ENCODE measurements around the gene FHOD3. TPM values are rescaled to one million over a fixed set of nuclear protein-coding genes. Genes with fewer than 3 reads are reported as not detected.

Gene FHOD3
- total RNA-seq, 1 donor from 2014 or later = 5.6 TPM

- no peaks in the 10 kb centered on the region for H3K27me3 ChIP-seq
- H3K4me1 ChIP-seq = no peaks in the 10 kb centered on the region
- no peaks in the 10 kb centered on the region for H3K9me3 ChIP-seq
- no peak for DNase-seq (ENCODE audit: extremely low spot score in 2 of 2)
- no peak overlapping the region for H3K4me3 ChIP-seq
- no peak for TF ChIP-seq POLR2AphosphoS5 (IDR thresholded peaks at IDR 0.05; ENCODE audit: insufficient read depth in 1 of 2, low read depth in 1 of 2)
- no peak for TF ChIP-seq CTCF (IDR thresholded peaks at IDR 0.05)
- TF ChIP-seq POLR2A (IDR thresholded peaks at IDR 0.05) = no peak
- H3K36me3 ChIP-seq = no peaks in the 10 kb centered on the region
- H3K27ac ChIP-seq = no peak overlapping the region
- intact Hi-C loops (cut with DNase I) = no loop called here
These were observed 446.9 kb downstream of the FHOD3 start for GRCh38 chr18:36744261-36744876.

GRCh38 chr18:36745219-36745975 is 447.9 kb downstream of the FHOD3 start:
- intact Hi-C loops (cut with DNase I) = no loop called here
- Histone ChIP-seq H3K9me3 (no peaks in the 10 kb centered on the region), H3K4me1 (no peaks in the 10 kb centered on the region), H3K36me3 (no peaks in the 10 kb centered on the region), H3K4me3 (no peak overlapping the region), H3K27ac (no peak overlapping the region), H3K27me3 (no peaks in the 10 kb centered on the region)
- TF ChIP-seq POLR2AphosphoS5 (IDR thresholded peaks at IDR 0.05; ENCODE audit: insufficient read depth in 1 of 2, low read depth in 1 of 2) = no peak
- no peak for DNase-seq (ENCODE audit: extremely low spot score in 2 of 2)

GRCh38 chr18:36752929-36753865 is 455.7 kb downstream of the FHOD3 start:
- Histone ChIP-seq H3K27me3 (no peaks in the 10 kb centered on the region), H3K4me3 (no peak overlapping the region), H3K36me3 (no peaks in the 10 kb centered on the region), H3K27ac (no peak overlapping the region), H3K4me1 (peaks cover 7% of the 10 kb centered on the region), H3K9me3 (no peaks in the 10 kb centered on the region)
- no peak for DNase-seq (ENCODE audit: extremely low spot score in 2 of 2)
- TF ChIP-seq POLR2A (IDR thresholded peaks at IDR 0.05) (no peak), POLR2AphosphoS5 (IDR thresholded peaks at IDR 0.05; ENCODE audit: insufficient read depth in 1 of 2, low read depth in 1 of 2) (no peak), CTCF (IDR thresholded peaks at IDR 0.05) (no peak)
- intact Hi-C loops (cut with DNase I) = loop anchor here (10.0 kb wide), 1 partner anchor 458 kb away; the partner anchor contains the start of gene FHOD3

- H3K27me3 ChIP-seq = no peaks in the 10 kb centered on the region
- peaks cover 7% of the 10 kb centered on the region for H3K4me1 ChIP-seq
- H3K36me3 ChIP-seq = no peaks in the 10 kb centered on the region
- no peak overlapping the region for H3K27ac ChIP-seq
- H3K9me3 ChIP-seq = no peaks in the 10 kb centered on the region
- intact Hi-C loops (cut with DNase I) = loop anchor here (5.0 to 10.0 kb wide), 2 partner anchors 69 to 461 kb away; partner anchors contain the start of gene FHOD3
- no peak for DNase-seq (ENCODE audit: extremely low spot score in 2 of 2)
- no peak for TF ChIP-seq POLR2AphosphoS5 (IDR thresholded peaks at IDR 0.05; ENCODE audit: insufficient read depth in 1 of 2, low read depth in 1 of 2)
- TF ChIP-seq CTCF (IDR thresholded peaks at IDR 0.05) = no peak
- TF ChIP-seq POLR2A (IDR thresholded peaks at IDR 0.05) = no peak
- no peak overlapping the region for H3K4me3 ChIP-seq
These were observed 458.7 kb downstream of the FHOD3 start for GRCh38 chr18:36756242-36756641.

- TF ChIP-seq POLR2A (IDR thresholded peaks at IDR 0.05) (no peak), CTCF (IDR thresholded peaks at IDR 0.05) (peak; percentile 9 to 80 (median 50)), POLR2AphosphoS5 (IDR thresholded peaks at IDR 0.05; ENCODE audit: insufficient read depth in 1 of 2, low read depth in 1 of 2) (peak in 1 of 2 donors; percentile 50)
- Histone ChIP-seq H3K27ac (no peak overlapping the region), H3K9me3 (no peaks in the 10 kb centered on the region), H3K4me3 (no peak overlapping the region), H3K4me1 (peaks cover 7% of the 10 kb centered on the region), H3K27me3 (no peaks in the 10 kb centered on the region), H3K36me3 (no peaks in the 10 kb centered on the region)
- intact Hi-C loops (cut with DNase I) = loop anchor here (5.0 to 10.0 kb wide), 2 partner anchors 70 to 462 kb away; partner anchors contain the start of gene FHOD3
- no peak for DNase-seq (ENCODE audit: extremely low spot score in 2 of 2)
These were observed 459.6 kb downstream of the FHOD3 start for GRCh38 chr18:36757081-36757480.
